Fibroblast of pulmonary artery (primary cell): Measurements from ENCODE around the gene PITPNB.

Experiments
- DNase-seq: peaks from one replicate; pipeline ENCODE4 v3.0.0-alpha.2; 2010; ENCODE audit warnings: low read depth
- H3K4me3 ChIP-seq: replicated peaks from 2 replicates; pipeline ENCODE4 v1.5.1; 2011; ENCODE audit warnings: low read depth, mild to moderate bottlenecking, control low read depth, low read length, moderate library complexity
- CTCF ChIP-seq: IDR thresholded peaks from 2 replicates; pipeline ENCODE4 v1.5.1; 2011; ENCODE audit warnings: mild to moderate bottlenecking, control low read depth, low read length, inconsistent platforms; ENCODE audit errors: missing control alignments

The PITPNB gene

GRCh38 chr22:27874764-27875163, 44.3 kb downstream of the PITPNB start:
- DNase-seq = no peak
- no peak overlapping the region for H3K4me3 ChIP-seq
- no peak for TF ChIP-seq CTCF

- no peak for TF ChIP-seq CTCF
- no peak for DNase-seq
- no peak overlapping the region for H3K4me3 ChIP-seq
Measured at GRCh38 chr22:27874185-27874584, 44.9 kb downstream of the PITPNB start.

- no peak for TF ChIP-seq CTCF
- DNase-seq = no peak
- no peak overlapping the region for H3K4me3 ChIP-seq
Measured at GRCh38 chr22:27873472-27873871, 45.6 kb downstream of the PITPNB start.

GRCh38 chr22:27872488-27872887, 46.6 kb downstream of the PITPNB start:
- H3K4me3 ChIP-seq = no peak overlapping the region
- no peak for DNase-seq
- no peak for TF ChIP-seq CTCF

- TF ChIP-seq CTCF = no peak
- H3K4me3 ChIP-seq = no peak overlapping the region
- DNase-seq = no peak
Measured at GRCh38 chr22:27871306-27872014, 47.6 kb downstream of the PITPNB start.

GRCh38 chr22:27870234-27871191, 48.5 kb downstream of the PITPNB start:
- no peak for TF ChIP-seq CTCF
- H3K4me3 ChIP-seq = no peak overlapping the region
- no peak for DNase-seq
